22Rv1 (cell line): ENCODE measurements around the gene ALLC.

ENCODE experiments used
- CTCF ChIP-seq: fragments of 450-650 bp; IDR thresholded peaks from 2 replicates; pipeline ENCODE4 v1.5.1; 2017; ENCODE audit warnings: mild to moderate bottlenecking
- ZFX ChIP-seq: fragments of 450-650 bp; IDR thresholded peaks from 2 replicates; pipeline ENCODE4 v1.6.1; 2017; ENCODE audit warnings: antibody characterized with exemption, borderline replicate concordance

- TF ChIP-seq CTCF (no peak), ZFX (no peak)
Measured at GRCh38 chr2:3627500-3628100, 30.4 kb upstream of the ALLC start.
